ENCODE measurements around the gene NCK2. TPM values are rescaled to one million over a fixed set of nuclear protein-coding genes. Genes with fewer than 3 reads are reported as not detected.

The NCK2 gene
- total RNA-seq, 4 donors from 2014 or later: 55.4 to 90.5 (median 62.5) TPM

DNA sequence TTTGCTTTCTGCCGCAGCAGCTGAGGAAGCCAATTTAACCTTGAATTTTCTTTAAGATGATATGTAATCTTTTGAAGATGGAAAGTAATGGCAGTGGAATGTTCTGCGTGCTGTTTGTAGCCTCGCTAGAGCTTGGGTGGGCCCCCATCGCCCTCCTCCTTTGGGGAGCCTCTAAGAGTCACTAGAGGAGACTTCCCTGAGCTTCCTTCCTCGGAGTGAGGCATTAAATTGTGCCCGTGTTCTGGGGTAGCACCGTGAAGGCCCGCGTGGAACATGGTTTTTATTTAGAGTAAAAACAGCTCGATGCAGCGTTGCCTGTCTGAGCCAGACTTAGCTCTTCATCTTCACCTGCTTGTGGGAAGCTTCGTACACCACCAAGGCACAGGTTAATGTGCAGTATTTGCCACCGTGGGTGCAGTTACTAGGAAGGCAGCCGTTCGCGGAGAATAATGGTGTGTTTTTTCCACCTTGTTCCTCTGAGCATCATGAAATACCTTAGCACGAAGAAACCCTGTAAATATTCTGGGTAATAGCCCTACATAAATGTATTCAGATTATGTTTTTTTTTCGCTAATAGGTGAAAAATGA, 38.5 kb downstream of the NCK2 start:
- intact Hi-C loops (cut with DNase I): no loop called here
- WGBS, 2 donors: 83 to 88% methylated on average over 18 of the region's 18 CpGs
- H3K4me1 ChIP-seq: peaks cover 16 to 87% (median 27%) of the 10 kb centered on the region in 3 donors
- no peak overlapping the region for H3K27ac ChIP-seq
- H3K27me3 ChIP-seq: no peaks in the 10 kb centered on the region
- no peaks in the 10 kb centered on the region for H3K9me3 ChIP-seq
- H3K36me3 ChIP-seq: peaks cover 0 to 32% (median 0%) of the 10 kb centered on the region in 3 donors
- H3K4me3 ChIP-seq: no peak overlapping the region
- TF ChIP-seq, protein P1, sequence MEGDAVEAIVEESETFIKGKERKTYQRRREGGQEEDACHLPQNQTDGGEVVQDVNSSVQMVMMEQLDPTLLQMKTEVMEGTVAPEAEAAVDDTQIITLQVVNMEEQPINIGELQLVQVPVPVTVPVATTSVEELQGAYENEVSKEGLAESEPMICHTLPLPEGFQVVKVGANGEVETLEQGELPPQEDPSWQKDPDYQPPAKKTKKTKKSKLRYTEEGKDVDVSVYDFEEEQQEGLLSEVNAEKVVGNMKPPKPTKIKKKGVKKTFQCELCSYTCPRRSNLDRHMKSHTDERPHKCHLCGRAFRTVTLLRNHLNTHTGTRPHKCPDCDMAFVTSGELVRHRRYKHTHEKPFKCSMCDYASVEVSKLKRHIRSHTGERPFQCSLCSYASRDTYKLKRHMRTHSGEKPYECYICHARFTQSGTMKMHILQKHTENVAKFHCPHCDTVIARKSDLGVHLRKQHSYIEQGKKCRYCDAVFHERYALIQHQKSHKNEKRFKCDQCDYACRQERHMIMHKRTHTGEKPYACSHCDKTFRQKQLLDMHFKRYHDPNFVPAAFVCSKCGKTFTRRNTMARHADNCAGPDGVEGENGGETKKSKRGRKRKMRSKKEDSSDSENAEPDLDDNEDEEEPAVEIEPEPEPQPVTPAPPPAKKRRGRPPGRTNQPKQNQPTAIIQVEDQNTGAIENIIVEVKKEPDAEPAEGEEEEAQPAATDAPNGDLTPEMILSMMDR (IDR thresholded peaks at IDR 0.05): no peak
- no peak for TF ChIP-seq POLR2A (IDR thresholded peaks at IDR 0.05)
- no peak for DNase-seq

DNA sequence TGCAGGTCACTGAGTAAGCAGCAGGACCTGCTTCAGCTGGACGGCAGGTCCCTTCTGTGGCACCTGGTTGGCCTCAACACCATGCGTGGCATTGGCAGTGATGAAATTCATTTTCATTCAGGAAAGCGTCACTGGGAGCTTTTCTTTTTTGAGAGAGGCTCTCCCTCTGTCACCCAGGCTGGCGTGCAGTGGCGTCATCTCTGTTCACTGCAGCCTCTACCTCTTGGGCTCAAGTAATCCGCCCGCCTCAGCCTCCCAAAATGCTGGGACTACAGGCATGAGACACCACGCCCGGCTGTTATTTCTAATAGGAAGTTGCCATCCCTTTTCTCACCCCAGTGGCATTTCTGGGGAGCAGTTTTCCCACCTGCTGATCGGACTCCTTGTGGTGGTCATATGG, 39.3 kb downstream of the NCK2 start:
- peaks cover 16 to 86% (median 27%) of the 10 kb centered on the region in 3 donors for H3K4me1 ChIP-seq
- no peak overlapping the region for H3K27ac ChIP-seq
- H3K4me3 ChIP-seq: no peak overlapping the region
- DNase-seq: no peak
- H3K9me3 ChIP-seq: no peaks in the 10 kb centered on the region
- H3K36me3 ChIP-seq: peaks cover 0 to 32% (median 0%) of the 10 kb centered on the region in 3 donors
- no peak for TF ChIP-seq POLR2A (IDR thresholded peaks at IDR 0.05)
- intact Hi-C loops (cut with DNase I): no loop called here
- H3K27me3 ChIP-seq: no peaks in the 10 kb centered on the region
- 75 to 87% methylated on average over 6 to 8 of the region's 10 CpGs for WGBS, 2 donors

DNA sequence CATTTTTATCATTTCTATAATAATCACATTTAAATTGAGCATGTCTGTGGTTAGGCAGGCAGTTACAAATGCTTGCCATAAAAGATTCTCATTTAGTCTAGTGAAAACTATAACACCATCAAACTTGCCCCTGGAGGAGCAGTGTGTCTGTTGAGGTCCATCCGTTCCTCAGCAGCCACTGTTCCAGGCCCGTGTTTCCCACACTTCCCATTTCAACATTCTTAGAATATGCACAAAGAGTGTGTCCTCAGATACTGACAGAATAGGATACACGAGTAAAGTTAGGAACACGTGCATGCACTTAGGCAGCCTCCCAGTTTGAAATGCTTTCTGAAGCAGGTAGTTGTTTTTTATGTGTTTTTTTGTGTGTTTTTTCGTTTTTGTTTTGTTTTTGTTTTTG, 39.9 kb downstream of the NCK2 start:
- intact Hi-C loops (cut with DNase I): no loop called here
- Histone ChIP-seq H3K9me3 (no peaks in the 10 kb centered on the region), H3K4me3 (no peak overlapping the region), H3K4me1 (peaks cover 20 to 86% (median 27%) of the 10 kb centered on the region in 3 donors), H3K36me3 (peaks cover 0 to 32% (median 0%) of the 10 kb centered on the region in 3 donors), H3K27me3 (no peaks in the 10 kb centered on the region), H3K27ac (no peak overlapping the region)
- no peak for DNase-seq
- WGBS, 2 donors: 67 to 71% methylated on average over 5 of the region's 5 CpGs
- TF ChIP-seq, protein P1 (IDR thresholded peaks at IDR 0.05): no peak
- TF ChIP-seq POLR2A (IDR thresholded peaks at IDR 0.05): no peak

DNA sequence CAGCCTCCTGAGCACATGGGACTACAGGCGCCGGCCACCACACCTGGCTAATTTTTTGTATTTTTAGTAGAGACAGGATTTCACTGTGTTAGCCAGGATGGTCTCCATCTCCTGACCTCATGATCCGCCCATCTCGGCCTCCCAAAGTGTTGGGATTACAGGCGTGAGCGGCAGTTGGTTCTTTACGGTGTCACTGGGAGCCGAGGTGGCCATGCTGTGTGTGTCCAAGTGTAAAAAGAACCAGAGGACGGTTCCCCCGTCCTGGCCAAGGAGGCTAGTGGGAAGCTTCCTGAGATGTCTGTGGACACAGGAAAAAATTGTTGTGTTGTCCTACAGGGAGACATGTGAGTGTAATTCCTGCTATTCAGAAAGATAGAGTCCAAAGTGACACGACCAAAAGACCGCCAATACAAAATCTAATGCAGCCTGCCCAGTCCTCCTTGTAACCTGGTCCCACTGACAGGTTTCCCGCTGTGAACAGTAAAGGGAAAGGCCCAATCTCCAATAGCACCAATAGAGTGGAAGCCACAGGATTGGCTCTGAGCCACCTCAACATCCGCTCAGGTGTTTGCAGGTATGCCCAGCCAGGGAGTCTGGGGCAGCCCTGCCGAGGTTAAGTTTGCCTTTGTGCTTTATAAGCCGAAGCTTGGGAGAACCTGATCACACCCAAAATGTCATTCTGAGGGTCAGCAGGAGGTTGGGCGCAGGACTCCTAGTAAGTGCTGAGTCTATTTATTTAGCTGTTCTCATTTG, 40.6 kb downstream of the NCK2 start:
- DNase-seq: no peak
- no peaks in the 10 kb centered on the region for H3K9me3 ChIP-seq
- intact Hi-C loops (cut with DNase I): no loop called here
- WGBS, 2 donors: 78 to 99% methylated on average over 8 to 10 of the region's 17 CpGs
- peaks cover 0 to 32% (median 0%) of the 10 kb centered on the region in 3 donors for H3K36me3 ChIP-seq
- TF ChIP-seq, protein P1 (IDR thresholded peaks at IDR 0.05): no peak
- TF ChIP-seq POLR2A (IDR thresholded peaks at IDR 0.05): no peak
- H3K27me3 ChIP-seq: no peaks in the 10 kb centered on the region
- H3K4me3 ChIP-seq: no peak overlapping the region
- no peak overlapping the region for H3K27ac ChIP-seq
- peaks cover 27 to 86% (median 33%) of the 10 kb centered on the region in 3 donors for H3K4me1 ChIP-seq

DNA sequence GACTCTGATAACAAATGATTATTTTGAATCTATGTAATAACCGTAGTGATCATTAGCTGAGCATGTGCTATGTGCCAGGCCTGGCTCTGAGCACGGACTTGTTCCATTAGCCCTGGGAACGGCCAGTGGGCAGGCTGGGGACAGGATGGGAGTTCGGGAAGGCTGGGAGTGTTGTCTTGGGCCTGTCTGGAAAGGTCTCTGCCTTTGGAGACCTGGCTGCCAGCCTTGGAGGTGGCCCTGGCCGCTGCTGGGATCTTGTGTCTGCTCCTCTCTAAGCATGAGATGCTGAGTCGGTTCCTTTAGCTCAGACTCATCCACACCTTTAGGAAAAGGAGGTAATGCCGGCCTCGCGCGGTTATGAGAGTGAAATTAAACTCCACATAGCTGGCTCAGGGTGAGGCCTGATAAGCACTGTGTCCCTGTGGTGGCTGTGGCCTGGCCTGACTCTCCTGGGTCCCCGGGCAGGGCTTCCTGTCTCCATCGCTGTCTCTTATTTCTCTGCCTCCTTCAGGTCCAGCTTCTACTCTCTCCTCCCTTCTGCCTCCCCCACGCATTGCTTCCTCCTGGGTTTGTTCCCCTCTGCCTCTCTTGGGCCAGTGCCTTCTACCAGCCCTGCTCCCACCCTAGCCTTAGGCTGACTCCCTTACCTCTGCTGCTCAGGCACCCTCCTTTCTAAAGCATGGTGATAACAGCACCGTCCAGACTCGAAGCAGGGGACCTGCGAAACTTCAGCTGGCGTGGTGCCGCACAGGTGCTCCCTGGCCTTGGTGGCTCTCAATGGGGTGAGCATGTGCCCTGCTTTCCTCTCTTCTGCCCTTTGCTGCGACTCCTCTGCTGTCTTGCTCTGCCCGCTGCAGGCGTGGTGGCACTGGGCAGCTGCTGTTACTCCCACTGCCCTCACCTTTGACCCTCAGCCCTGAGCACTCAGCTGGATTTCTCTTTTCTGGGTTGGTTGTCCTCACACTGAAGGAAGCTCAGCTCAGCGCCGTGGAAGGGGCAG, 41.8 kb downstream of the NCK2 start:
- H3K4me3 ChIP-seq: no peak overlapping the region
- TF ChIP-seq, protein P1 (IDR thresholded peaks at IDR 0.05): no peak
- no peak for TF ChIP-seq POLR2A (IDR thresholded peaks at IDR 0.05)
- intact Hi-C loops (cut with DNase I): no loop called here
- H3K4me1 ChIP-seq: peaks cover 34 to 86% (median 37%) of the 10 kb centered on the region in 3 donors
- H3K27me3 ChIP-seq: no peaks in the 10 kb centered on the region
- 73 to 77% methylated on average over 13 to 20 of the region's 23 CpGs for WGBS, 2 donors
- no peaks in the 10 kb centered on the region for H3K9me3 ChIP-seq
- H3K36me3 ChIP-seq: peaks cover 0 to 32% (median 0%) of the 10 kb centered on the region in 3 donors
- no peak for DNase-seq
- H3K27ac ChIP-seq: no peak overlapping the region

All from esophagus squamous epithelium (tissue), 5 donors.